HG03469 (cell line): Measurements from ENCODE around the gene PLEKHH3.
"Not testable (repeated sequence)": the region's sequence is repeated elsewhere in the genome, so short reads cannot be mapped to it uniquely, and the experiment has no call there.

ENCODE experiments used
- ATAC-seq: cut with Tn5 transposase; IDR thresholded peaks from one replicate; pipeline ENCODE4 v1.9.1; 2021; ENCODE audit warnings: mild to moderate bottlenecking, moderate library complexity, moderate number of reproducible peaks; ENCODE audit not compliant: unreplicated experiment

PLEKHH3 gene

DNA sequence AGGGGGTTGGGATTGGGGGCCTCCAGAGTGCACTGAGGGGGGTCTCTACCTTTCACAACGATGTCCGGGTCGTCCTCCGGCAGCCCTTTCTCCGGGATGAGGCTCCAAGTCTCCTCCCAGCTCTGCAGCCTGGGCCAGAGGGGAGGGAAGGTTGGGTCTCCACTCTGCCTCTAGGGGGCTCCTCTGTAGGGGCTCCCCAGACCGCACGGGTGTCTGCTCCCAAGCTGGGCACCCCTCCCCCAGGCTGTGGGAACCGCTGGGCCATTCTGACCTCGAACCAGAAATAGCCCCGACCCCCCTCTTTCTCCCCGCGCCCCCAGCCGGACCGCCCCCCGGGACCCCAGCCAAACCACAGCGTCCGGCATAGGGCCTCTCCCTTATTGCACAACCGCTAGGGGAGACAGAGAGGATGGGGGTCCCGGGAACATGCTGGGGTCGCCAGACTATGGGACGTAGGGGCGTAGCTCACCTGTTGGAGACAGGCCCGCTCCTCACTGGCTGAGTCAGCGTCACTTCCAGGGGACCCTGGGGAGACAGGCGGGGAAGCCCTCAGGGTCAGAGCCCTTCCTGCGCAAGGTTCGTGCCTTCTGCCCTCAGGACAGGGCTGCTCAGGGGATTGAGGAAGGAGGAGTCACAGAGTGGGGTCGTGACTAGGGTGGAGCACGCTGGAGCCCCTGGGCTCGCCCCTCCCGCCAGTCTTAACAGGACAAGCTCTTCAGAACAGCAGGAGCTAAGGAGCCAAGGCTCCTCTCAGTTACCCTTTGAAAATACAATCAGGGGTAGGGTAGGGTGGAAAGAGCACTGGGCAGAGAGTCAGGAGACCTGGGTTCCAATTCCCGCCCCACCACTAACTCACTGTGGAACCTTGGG, 2.7 kb downstream of the PLEKHH3 start:
- no peak for ATAC-seq

DNA sequence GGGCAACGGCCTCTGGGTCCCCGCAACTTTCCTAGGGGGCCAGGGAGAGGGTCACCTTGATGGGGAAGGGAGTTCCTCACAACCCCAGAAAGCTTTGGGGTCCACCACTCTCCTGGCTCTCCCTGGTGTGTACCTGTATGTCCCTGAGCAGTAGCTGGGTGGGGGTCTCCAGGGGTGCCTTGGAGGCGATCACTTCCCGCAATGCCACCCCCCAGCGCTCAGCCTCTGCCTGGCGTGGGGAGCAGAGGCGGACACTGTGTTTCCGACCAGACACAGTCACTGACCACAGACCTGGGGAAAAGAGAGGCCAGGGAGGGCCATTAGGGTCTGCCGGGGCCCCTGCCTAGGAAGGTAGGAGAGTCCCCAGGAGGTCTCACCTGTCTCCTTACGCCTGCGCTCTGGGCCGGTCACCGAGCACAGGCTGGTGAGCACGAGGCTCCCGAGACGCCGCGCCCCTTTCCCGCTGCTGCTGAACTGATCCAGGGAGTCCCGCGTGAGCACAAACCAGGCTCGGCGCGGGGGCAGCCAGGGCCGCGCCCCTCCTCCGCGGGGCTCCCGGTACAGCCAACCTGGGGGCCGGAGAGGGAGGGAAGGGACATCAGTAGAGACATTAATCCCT, 3.4 kb downstream of the PLEKHH3 start:
- ATAC-seq = no peak

GRCh38 chr17:42672038-42672437, 4.8 kb downstream of the PLEKHH3 start:
- ATAC-seq = no peak

GRCh38 chr17:42670789-42671657, 5.8 kb downstream of the PLEKHH3 start:
- no peak for ATAC-seq

DNA sequence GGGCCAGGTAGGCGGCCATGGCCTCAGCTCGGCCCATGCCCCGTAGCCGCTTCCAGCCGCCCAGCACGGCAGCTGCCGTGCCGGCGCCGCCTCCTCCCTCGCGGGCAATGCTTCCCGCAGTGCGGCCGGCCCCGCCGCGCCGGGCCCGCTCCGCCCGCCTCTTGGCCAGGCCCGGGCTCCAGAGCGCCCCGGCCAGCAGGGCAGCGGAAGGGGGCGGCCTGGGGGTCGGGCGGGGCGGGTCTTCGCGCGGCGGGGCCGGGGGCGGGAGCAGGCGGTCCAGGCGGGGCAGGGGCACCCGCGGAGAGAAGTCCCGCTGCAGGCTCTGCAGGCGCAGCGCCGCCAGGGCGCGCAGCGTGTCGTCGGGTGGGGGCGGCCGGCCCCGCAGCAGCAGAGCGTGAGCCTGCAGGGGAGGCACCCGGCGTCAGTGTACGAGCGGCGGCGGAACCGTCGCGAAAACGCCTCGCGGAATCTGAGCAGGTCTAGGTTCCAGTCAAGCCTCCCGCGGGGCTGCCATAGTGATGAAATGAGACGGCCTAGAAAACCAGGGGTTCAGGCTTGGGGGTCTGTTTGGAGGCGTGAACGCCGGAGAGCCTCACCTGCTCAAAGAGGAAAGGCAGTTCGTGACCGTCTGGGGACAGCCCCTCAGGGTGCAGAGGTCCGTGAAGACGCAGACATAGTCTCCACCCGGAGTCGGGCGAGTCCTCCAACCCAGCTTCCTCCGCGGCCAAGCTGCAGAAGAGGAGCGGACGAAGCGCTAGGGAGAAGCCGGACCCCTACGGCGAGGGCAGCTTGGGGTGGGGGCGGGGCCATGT, 6.6 kb downstream of the PLEKHH3 start:
- ATAC-seq = no peak

GRCh38 chr17:42669705-42669976, 7.2 kb downstream of the PLEKHH3 start:
- ATAC-seq = no peak

DNA sequence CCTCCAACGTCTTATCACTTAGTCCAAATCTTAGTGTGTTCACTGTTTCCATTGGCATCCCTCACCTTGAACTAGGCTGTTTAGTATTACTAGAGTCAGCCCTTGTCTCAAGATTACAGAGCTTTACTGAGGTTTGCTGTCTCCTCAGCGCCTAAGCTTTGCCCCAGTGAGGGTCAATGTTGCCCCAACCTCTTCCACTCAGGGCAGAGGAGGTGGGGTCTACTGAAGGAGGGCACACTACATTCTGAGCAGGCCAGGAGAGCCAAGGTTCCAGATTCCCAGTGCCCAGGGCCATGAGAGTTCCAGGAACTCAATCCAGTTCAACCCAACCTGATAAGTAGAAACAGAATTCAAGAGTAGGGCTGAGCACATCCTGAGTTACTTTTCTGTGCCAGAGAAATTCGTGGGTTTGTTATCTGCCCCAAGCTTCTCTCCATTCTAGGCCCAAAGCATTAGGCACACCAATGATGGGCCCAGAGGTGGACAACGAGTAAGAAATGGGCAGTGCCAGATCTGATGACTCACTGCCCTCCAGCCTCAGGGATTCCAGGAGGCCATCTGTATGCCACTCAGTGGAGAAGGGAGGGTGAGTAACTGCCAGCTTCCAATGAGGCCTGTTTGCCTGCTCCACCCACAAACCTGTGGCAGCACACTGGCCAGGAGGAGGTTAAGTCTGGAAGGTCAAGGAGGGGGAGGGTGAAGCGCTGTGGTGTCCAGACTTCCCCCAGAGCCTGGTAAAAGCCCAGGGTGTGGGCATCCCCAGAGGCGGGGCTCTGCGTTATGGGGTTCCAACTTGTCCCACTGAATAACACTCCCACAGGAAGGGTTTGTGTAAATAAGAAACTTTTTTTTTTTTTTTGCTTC, 9.5 kb downstream of the PLEKHH3 start:
- ATAC-seq = no peak

- ATAC-seq = not testable (repeated sequence)
Measured at GRCh38 chr17:42666126-42666525, 10.7 kb downstream of the PLEKHH3 start.

- no peak for ATAC-seq
Measured at GRCh38 chr17:42665581-42666001, 11.2 kb downstream of the PLEKHH3 start.

GRCh38 chr17:42660692-42661345, 16.0 kb downstream of the PLEKHH3 start:
- no peak for ATAC-seq

GRCh38 chr17:42659932-42660274, 16.9 kb downstream of the PLEKHH3 start:
- not testable (repeated sequence) for ATAC-seq

- no peak for ATAC-seq
Measured at GRCh38 chr17:42659079-42659931, 17.5 kb downstream of the PLEKHH3 start, which contains the start of gene TUBG2. TSS of gene TUBG2 (plus strand) at chr17:42659284. CDS start at chr17:42659504, 220 bp downstream.

DNA sequence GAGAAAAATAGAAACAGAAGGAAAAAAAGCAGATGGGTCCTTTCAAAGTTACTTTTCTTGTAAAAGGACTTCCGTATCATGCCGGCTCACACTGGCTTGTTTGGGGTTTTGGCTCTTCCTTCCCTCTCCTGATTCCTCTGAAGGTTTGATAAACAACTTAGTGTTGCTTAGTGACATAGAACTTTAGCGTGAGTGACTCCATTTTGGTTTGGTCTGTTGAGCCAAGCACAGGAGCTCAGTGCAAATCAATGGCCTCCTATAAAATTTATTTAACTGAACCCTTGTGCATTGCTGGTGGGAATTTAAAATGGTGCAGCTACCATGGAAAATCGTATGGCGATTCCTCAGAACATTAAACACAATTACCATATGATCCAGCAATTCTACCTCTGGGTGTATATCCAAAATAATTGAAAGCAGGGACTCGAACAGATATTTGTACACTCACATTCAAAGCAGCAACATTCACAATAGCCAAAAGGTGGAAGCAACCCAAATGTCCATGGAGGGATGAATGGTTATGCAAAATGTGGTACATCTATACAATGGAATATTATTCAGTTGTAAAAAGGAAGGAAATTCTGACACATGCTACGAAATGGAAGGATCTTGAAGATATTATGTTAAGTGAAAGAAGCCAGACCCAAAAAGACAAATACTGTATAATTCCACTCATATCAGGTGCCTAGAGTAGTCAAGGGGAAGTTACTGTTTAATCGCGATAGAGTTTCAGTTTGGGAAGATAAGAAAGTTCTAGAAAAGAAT, 18.8 kb downstream of the PLEKHH3 start:
- ATAC-seq = no peak

DNA sequence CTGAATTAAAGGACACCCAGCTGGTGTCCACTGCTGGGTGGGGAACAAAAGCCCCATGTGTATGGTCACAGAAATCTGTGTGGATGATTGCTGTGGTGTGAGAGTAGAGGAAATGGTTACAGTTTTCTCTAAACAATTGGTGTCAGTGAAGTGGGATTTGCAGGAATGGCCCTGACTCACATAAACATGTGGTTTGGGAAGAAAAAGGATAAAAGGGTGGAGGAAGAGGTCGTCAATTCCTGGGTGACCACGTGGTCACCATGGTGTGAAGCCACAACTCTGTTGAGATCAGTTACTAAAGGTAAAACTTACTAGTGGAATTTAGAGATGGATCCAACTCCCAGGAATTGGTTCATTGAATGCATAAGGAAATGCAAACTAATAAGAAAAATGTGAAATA, 21.3 kb downstream of the PLEKHH3 start:
- ATAC-seq = no peak

- no peak for ATAC-seq
Measured at GRCh38 chr17:42653179-42654124, 23.3 kb downstream of the PLEKHH3 start.

GRCh38 chr17:42651392-42651791, 25.4 kb downstream of the PLEKHH3 start:
- ATAC-seq = no peak

GRCh38 chr17:42647778-42648177, 29.0 kb downstream of the PLEKHH3 start:
- ATAC-seq = no peak
